Amygdala (tissue), 56 donors: ENCODE data around the gene GPR68.
A peak's percentile ranks its signal among the peaks of the same experiment; 100 is the strongest.
"Not testable (repeated sequence)": the region's sequence is repeated elsewhere in the genome, so short reads cannot be mapped to it uniquely, and the experiment has no call there.

ENCODE experiments used
- DNase-seq, 56 donors: peaks; one replicate each; lab custom pipeline; 2025; lab: John Stamatoyannopoulos, UW

The GPR68 gene

DNA sequence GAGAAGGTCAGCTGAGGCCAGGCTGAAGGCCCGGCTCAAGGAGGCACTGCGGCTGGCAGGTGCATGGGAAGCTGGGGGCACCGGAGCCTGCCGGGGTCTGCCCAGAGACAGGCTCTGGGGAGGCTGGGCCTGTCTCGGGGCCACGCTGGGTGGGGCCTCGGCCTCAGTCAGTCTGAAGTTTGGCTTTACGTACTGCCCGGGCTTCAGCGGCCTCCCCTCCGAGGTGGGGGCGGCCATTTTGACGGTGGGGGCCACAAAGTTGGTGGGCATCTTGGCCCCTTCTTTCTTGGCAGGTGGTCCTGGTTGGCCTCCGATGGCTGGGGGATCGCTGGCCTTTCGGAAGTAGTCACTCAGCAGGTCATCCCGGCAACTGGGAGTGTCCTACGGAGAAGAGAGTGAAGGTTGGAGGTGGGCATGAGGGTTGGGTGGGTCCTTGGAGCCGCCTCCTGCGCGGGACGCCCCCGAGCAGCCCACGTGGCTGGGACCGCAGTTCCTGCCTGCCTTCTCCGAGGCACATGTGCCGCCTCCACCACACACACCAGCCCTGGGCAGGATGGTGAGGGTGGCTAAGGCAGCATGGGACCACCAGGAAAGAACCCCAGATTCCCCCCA, 28.9 kb upstream of the GPR68 start:
- DNase-seq, result no peak

DNA sequence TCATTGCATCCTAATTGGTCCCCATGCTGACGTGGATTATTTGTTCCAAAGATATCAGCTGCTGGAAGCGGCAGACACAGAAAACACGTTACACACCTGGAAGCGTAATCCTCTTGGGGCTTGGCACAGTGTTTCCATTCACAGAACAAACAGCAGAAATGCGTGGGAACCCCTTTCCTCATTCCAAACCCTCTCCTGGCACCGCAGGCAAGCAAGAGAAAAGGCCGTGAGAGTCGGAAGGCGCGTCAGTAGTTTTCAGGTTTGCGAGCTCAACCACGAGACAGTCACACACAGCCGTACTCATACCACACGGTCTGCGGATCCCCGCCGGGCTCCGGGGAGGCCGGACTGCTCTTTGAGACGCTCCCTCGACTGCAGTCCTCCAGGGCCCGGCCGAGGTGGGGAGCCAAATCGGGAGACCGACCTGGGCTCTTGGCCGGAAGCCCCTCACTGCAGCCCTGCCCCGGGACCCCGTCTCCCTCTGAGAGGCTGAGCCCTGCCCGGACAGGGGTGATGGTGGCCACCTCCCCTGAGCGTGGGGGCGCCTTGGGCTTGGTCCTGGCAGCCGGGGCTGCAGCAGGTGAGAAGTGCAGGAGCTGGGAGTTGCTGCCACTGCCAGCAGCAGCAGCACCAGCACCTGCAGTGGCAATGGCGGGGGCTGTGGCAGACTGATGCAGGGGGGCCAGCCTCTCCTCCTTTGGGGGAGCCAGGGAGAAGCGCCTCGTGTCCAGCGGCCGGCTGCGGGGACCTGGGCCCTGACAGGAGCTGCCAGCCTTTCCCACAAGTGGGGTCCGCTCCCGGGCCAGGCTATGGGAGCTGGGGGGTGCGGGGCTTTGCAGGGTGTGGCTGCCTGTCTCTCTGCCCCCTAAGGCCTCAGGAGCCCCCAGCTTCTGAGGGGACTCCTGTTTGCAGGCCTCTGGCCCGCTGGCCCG, 28.1 kb upstream of the GPR68 start:
- DNase-seq, result no peak

DNA sequence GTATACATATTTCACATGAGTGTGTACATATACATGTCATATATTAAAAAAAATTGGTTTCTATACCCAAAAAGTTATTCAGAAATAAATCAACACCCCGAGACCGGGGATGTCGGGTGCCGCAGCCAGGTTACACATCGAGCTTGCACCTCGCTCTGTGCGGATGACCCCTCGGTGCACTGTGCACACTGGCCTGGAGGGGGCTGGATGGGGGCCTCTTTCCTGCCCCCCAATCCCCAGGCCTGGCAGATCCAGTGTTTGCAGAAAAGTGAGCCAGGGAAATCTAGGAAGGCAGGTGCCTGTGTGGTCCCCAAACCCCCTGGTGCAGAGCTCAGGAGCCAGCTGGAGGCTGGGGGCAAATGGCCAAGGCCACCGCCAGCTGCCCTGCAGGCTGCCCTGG, 27.1 kb upstream of the GPR68 start:
- no peak for DNase-seq

DNA sequence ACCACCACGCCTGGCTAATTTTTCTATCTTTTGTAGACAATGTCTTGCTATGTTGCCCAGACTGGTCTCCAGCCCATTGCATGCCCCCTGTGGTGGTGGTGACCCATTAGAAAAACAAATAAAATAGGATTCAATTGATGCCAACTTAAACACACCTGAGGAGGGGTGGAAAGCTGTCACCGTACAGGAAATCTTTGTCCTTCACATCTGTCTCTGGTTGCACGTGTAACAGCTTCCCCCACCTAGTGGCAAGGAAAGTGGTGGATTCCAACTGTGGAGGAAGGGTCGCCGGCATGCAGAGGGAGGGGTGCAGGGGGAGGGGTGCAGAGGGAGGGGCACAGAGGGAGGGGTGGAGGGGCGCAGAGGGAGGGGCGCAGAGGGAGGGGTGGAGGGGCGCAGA, 26.1 kb upstream of the GPR68 start:
- no peak for DNase-seq

DNA sequence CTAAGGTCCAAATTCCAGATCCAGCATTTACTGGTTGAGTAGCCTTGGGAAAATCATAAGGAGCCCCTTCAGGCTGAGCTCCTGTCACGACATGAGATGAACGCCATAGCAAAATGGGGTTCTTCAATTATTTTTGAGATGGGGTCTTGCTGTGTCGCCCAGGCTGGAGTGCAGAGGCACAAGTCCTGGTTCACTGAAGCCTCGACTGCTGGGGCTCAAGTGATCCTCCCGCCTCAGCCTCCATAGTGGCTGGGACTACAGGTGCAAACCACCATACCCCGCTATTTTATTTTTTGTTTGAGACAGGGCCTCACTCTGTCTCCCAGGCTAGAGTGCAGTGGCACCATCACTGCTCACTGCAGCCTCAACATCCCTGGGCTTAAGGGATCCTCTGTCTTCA, 25.7 kb upstream of the GPR68 start:
- no peak for DNase-seq

DNA sequence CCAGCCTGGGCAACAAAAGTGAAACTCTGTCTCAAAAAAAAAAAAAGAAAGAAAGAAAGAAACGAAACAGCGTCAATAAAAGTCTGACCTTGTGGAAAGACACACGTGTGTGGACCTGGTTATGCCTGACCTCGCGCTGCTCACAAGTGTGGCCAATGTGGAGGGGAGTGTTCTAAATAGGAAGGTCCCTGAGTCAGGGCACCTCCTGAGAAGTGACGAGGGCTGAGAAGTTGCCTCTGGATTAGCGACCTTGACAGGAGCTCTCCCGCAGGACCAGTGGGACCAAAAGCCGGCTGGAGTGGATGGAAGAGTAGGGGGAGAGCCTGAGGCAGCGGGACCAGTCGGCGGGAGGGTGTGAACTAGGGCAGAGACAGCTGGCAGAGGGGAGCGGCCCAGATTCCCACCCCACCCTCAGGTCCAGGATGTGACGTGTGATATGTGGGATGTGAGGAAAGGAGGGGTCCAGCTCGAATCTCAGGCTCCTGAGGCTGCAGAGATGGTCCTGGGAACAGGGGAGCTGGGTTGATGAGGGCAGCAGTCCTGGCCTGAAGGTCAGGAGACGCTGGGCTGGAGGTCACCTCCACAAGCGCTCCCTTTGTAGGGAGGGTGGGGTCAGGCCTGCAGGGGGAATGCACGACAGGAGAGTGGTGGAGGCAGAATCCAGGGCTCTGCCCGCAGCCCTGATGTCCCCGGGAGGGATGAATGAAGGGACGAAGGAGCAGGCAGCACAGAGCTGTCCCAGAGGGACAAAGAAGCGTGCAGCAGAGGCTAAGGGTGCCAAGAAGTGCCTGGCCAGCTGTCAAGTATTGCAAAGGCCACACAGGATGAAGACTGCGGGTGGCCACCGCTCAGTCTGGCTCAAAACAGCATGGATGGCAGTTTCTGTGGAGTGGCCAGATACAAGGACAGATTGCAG, 24.8 kb upstream of the GPR68 start:
- peak in 7 of 56 donors; percentile 12 to 42 (median 19) for DNase-seq

DNA sequence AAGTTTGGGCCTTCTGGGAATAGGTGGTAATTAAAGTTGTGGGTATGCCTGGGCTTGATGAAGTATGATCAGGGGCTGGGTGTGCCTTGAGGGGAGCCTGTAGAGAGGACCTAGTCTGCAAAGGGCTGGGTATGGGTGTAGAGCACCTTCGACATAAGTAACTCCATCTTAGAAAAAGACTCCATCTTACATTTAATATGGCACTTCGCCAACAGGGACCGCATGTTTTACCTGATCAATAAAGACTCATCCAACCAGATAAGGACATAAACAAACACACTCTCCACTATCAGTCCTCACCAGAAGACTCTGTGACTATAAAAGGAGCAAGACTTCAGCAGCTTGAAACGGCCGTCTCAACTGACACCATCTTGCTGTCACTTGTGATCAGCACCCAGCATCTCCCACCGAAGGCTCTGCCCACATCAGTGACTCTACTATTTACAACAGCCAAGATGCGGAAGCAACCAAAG, 23.5 kb upstream of the GPR68 start:
- no peak for DNase-seq

DNA sequence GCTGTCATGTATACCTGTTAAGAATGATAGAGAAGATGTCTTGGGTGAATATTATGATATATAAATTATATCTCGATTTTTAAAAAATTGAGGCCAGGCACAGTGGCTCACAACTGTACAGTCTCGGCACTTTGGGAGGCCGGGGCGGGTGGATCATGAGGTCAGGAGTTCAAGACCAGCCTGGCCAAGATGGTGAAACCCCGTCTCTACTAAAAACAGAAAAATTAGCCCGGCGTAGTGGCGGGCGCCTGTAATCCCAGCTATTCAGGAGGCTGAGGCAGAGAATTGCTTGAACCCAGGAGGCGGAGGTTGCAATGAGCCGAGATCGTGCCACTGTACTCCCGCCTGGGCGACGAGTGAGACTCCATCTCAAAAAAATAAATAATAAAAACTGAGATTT, 21.8 kb upstream of the GPR68 start:
- DNase-seq, result not testable (repeated sequence)

DNA sequence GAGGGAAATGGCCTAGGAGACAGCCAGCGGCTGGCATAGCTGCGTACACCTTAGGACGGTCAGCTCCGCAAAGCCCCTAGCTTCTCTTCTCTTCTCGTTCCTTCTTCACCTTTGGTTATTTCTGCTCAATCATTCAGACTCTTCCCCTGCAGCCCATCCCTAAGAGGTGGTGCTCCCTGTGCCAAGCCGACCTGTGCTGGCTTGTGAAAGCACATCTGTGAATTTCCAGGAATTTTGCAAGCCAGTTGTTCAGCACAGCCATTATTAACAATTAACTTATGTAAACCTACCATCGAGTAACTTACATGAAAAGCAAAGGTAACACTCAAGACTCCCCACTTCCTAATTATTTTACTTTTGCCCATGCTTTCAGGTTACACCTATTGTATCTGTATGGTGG, 20.9 kb upstream of the GPR68 start:
- DNase-seq, result no peak

DNA sequence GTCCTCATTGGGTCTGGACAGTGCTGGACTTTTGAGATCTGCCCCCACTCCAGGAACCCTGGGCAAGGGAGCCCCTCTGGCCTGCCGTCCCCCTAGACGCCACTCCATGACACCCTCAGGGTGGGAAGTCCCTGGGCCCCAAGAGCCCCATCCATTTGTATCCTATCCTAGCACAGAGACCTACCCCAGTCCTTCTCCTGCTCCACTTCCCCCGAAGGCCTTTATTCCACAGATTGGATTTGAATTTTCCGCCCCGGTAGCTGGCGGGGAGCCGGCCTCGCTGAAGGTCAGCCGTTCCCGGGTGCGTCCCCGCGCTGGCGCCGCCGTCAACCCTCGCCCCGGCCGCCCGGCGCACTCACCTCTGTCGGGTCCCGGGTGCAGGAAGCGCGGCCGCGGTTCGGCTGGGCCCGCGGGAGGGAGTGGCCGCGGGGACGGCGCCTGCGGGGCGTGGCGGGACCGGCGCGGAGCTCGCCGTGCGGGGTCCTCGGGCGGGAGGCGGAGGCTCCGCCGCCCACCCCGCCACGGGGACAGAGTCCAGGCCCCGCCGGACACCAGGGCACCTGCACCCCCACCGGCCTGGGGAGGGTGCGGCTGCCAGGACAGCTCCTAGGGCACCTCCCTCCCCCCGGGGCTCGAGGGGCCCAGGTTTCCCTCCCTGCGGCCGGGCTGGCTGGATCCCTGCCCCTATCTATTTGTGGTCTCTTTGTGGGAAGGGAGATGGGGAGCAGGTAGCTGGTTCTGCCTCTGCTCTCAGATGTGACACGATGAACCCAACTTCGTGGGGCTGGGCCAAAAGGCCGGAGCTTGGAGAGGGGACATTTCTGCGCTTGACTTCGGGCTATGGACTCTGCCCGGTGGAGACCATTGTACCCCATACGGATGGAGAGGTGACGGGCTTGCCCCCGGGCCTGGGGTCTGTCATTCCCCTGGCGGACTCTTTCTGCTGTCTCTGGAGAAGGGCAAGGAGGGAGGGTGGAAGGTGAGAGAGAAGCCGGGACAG, 19.9 kb upstream of the GPR68 start:
- no peak for DNase-seq

DNA sequence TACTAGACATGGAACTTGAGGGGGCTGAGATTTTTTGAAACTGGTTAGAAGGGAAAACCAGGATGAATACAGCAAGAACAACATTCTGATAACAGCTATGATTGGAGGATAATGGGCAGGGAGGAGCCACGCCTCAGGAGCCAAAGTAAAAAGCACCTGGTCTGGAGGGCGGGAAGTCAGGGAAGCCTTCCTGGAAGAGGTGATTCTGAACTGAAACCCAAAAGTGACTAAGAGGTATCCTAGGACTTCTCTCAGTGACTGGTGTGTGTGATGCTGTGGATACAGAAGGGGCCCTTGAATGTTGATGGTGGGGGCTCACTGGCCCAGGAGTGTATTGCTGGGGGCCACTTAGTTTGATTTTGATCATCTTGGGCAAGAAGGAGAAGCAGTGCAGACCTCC, 18.8 kb upstream of the GPR68 start:
- DNase-seq, result no peak

DNA sequence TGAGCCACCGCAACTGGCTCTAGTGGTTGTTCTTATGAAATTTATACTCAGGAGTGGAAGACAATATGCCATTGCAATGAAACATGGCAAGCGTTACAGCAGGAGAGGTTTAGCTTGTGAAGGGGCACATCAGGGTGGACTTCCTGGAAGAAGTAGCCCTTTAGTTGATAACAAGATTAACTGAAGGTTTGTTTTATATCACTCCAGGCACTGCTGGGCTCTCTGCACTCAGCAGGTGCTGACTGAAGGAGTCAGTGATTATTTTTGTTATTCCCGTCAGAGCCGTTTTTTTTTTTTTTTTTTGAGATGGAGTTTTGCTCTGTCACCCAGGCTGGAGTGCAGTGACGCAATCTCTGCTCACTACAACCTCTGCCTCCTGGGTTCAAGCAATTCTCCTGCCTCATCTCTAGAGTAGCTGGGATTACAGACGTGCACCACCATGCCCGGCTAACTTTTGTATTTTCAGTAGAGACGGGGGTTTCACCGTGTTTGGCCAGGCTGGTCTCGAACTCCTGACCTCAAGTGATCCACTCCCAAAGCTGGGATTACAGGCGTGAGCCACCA, 17.6 kb upstream of the GPR68 start:
- no peak for DNase-seq

DNA sequence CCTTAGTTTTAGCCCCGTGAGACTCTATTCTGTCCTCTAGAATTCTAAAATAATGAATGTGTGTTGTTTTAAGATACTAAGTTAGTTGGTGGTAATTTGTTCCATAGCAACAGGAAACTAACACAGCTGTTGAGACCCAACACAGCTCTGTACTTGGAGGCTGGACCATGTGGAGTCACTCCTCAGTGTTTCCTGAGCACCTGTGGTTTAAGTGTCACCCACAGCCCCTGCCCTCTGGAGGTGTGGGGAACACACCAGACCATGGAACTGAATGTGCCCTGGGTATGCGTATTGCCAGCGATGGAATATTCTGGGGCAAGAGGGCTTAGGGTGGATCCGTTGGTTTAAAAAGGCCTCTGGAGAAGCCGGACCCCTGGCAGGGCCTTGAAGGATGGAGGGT, 16.6 kb upstream of the GPR68 start:
- no peak for DNase-seq

DNA sequence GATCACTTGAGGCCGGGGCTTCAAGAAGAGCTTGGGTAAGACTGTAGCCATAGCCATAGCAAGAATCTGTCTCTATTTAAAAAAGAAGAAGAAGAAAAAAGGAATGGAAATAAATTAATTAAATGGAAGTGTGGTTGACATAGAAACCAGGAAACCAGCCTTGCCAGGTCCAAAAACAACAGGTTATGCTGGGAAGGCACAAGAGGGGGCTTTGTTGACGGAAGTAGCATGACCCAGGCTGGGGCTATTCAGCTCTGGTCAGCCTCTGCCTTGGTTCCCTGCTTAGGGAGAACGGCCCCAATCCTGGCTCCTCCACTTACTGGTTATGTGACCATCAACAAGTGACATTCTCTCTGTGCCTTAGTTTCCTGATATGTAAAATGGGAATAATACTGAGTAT, 14.4 kb upstream of the GPR68 start:
- DNase-seq, result no peak

DNA sequence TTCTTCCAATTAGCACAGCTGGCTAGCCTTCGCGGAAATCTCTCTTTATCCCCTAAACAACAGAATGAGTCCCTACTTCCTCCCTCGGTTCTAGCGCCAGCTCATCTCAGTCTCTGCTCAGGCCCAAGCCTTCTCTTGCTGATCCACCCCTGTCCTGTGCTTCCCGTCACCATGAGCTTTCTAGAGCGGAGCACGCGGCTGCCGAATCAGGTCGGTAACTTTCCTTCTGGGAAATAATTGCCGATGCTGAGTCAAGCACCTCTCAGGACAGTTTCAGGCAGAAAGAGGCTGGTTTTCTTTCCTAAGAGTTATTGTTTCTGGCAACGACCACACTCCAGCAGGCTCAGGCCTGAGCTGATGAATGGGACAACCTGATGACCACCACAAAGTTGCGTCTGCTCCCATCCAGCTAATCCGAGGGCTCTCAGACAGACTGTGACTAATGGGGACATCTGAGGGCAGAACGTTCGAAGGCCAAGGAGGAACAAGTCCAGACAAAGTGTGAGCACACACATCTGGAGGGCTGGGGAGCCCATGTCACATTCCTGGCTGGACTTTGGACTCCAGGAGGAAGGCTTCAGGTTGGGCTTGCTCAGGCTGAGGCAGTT, 13.6 kb upstream of the GPR68 start:
- DNase-seq, result peak in 1 of 56 donors; percentile 9

DNA sequence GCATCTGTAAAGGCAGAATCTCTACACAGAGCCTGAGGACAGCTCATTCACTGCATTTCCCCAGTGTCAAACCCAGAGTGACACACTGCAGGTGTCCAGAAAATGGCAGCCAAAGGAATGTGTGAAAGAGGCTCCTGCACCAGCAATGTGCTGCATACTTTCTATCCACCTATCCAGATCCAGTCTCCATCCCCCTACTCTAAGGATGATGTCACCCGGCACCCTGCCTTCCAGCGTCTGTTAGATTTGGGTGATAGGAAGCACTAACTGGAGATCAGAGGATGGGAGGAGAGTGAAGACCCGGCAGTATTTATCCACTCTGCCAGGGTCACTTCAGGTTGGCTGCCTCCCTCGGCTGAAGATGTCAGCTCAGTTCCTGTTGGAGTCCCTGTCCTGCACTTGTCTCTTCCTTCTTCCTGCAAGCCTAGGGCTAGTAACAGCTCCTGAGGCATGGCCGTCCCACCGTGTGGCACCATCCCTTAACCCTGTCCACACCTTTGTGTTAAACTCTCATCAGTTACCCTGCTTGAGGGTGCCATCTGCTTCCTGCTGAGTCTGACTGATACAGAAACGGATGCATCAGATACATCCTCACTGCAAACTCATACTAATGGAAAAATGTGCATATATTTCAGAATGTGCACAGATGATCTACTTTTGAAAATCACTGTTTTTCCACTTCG, 13.0 kb upstream of the GPR68 start:
- peak in 3 of 56 donors; percentile 13 to 28 (median 23) for DNase-seq

DNA sequence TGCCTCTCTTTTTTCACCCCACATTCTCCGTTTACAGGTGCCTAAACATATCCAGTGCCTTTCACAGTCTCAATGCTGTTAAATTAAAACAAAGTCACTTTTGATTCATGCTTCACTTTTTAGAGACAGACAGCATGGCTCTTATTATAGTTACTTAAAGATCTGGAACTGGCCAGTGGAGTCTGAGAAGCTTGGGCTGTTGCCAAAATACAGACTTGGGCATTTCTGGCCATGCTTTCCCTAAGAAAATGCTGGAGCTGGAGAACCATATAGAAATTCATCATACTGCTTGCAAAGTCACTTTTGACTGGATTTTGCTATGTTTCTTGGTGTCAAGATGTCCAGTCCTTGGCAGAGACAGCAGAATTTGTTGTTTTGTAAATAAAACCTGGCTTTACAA, 12.2 kb upstream of the GPR68 start:
- peak in 1 of 56 donors; percentile 12 for DNase-seq

DNA sequence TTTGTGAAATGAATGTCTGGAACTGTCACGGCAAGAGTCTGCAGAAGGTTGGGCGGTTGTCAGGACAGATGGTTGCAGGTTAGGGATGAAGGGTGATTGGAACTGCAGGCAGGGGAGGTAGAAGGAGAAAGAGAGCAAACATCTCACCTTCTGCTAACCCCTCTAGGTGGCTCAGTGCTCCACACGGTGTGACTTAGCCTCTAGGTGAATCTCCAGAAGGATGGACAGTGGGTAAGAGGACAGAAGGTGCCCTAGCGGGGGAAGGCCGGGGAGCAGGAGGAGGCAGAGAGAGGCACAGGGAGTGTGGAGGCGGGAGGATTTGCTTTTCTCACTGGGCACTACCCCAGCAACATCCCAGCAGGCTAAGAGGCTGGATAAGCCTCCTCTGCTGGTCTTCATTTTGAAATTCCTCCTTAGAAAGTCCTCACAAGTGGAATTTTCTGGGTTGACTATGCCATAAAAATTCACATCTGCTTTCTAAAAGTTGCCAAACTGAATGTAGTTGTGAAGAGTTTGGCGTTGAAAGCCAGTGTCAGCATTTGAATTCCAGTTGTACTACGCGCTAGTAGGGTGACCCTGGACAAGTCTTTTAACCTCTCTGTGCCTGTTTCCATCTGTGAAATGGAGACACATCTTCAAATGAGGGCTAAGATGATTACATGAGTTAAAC, 10.7 kb upstream of the GPR68 start:
- DNase-seq, result no peak
